HG02870 (cell line): ENCODE measurements around the gene CRNKL1.

Experiments used
- ATAC-seq: cut with Tn5 transposase; IDR thresholded peaks from one replicate; pipeline ENCODE4 v1.9.1; 2021; ENCODE audit warnings: mild to moderate bottlenecking, moderate library complexity; ENCODE audit not compliant: unreplicated experiment

CRNKL1 gene

DNA sequence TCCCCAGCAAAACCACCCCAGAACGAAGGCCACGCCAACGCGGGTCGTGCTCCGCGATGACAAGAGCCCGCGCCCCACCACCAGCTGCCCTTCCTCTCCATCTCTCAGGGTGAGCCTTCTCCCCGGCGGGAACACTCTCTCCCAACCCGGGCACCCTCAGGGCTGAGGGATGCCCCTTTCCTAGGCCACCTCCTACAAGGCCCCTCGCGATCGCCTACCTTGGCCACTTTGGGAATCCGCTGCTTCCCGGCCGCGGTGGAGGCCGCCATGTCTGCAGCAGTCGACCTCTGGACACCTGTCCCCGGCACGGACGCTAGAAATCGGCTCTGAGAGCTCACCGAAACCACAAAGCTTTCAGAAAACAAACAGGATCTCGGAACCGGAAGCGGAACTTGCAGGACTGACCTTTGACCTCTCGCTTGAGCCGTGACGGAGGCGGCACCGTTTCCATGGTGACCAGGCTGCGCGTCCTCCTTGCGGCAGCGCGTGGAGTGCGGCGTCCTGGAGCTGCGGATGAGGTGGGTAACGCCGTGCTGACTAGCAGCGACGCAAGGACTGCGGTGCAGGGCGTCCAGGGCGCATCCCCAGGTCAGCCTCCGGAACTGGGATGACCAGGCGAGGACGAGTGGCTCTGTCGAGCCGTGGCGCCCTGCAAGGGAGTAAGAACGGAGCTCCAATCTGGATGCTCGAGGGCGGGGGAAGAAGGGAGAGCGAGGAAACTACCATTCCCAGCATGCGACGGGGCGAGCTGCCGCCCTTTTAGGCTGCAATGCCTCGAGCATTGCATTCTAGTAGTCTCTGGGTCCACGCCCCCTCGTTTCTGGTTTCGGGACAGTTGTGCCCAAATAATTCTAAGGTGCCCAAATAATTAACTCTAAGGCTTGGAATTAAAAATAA, at the start of gene CRNKL1, which contains the start of gene CFAP61:
Gene CRNKL1, minus strand, starts transcription at position 393 of the 897 bp plus-strand sequence. Its CDS starts 124 bp downstream, at position 269.
Gene CFAP61, plus strand, starts transcription at position 459 of the 897 bp plus-strand sequence. CDS start 4,122 bp downstream, outside the sequence.
- ATAC-seq, result peak; percentile 90

DNA sequence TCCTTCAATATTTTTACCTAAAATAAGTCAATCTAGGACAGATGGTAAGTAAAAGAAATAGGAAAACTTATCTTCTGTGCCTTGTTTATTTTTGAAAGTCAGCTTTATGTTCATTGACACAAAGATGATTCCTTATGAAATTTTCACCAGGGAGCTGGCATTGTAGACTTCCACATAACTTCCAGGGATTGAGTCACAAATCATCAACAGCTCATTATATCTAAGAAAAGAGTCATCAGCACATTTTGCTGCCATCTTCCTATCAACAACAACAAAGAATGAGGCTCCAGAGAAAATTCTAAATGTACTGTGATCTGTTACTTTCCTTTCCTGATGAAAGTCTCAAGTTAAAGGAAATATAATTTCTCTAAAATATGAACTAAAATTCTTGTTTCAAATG, 48.6 kb upstream of the CRNKL1 start:
- no peak for ATAC-seq

DNA sequence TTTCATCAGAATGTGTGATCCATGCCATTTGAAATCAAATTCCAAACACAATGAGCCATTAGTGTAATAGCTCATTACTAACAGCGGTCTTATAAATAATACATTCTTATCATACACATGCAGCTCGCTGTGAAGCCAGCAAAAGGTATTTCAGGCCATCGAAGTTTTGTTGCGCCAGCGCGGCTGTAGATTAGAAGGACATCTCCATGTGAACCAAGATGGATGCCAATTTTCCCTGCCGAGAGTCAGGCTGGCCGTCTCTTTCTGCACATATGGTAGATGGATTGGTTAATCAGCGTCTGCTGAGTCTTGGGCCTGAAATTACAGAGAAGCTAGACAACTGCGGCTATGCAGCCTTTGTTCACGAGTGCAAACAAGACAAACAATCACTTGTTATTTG, 44.2 kb upstream of the CRNKL1 start:
- no peak for ATAC-seq

DNA sequence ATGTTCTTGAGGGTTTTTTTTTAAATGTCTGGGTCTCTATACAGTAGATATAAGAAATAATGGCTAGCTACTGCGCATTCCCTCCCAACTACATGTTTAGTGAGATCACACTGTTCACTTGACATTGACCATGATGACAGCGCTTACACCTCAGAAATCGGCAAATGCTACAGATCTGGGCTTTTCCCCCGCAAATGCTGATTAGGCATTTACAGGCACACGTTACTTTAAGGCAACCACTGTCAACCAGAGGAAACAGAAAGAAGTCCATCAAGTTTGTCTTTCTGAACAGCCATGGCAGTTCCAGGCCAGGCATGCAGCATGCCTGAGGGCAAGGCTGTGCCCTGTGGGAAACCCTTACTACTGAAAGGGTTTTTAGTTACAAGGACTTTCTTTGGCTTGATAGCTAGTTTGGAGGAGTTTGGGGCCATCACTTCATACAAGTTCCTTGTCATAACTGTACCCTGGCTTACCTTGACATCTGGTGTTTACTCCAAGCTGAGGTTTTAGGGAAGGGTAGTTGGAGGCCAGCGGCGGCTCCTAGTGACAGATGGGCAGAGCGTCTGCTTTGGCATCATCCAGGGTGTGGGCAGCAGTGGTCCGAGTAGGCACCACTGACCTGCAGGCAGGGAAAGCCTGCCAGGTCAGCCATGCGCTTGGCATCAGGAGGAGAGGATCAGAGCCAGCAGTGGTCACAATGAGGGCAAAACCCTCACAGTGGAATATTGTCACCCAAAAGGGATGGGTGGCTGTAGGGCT, 43.0 kb upstream of the CRNKL1 start:
- no peak for ATAC-seq

DNA sequence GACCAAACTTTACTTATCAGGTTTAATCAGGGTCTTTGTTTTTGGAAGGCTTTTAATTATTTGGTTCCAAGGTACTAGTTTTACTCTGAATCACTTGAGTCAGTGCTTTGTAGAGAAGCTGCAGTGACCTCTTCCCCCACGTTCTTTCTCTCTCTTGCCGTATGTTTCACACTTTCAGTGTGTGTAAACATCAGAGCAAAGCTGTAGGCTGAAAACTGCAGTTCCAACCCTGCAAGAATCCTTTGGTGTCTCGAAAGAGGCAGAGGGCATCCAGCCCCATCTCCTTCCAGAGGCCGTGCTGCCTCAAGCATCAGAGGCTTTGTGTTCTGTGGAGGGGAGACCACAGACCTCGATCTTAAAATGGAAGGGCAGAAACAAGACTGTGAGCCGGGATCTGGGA, 42.1 kb upstream of the CRNKL1 start:
- ATAC-seq, result no peak

DNA sequence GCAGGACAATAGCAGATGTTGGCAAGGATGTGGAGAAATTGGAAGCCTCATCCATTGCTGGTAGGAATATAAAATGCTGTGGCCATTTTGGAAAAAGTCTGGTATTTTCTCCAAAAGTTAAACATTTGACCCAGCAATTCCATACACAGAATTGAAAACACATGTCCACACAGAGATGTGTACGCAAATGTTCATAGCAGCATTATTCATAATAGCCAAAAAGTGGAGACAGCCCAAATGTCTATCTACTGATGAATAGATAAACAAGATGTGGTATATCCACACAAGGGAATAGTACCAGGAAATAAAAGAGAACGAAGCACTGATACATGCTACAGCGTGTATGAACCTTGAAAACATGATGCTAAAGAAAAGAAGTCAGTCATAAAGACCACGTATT, 40.6 kb upstream of the CRNKL1 start:
- ATAC-seq, result no peak

DNA sequence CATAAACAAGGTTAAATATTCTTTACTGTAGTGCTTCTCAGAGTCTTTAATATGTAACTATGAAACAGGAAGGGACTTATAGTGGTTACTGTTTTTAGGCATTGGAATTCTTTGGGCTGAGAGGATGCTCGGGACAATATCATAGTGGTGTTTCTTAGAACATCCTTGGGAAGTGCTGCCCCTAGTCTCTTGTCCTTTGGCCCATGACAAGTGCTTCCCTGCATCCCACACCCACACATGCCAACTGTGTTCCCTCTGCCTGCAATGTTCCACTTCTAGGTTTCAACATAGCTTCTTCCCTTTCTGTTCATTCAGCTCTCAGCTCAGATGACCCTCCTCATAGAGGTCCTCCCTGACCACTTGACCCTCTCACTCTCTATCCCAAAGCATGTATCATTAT, 37.7 kb upstream of the CRNKL1 start:
- ATAC-seq, result no peak

DNA sequence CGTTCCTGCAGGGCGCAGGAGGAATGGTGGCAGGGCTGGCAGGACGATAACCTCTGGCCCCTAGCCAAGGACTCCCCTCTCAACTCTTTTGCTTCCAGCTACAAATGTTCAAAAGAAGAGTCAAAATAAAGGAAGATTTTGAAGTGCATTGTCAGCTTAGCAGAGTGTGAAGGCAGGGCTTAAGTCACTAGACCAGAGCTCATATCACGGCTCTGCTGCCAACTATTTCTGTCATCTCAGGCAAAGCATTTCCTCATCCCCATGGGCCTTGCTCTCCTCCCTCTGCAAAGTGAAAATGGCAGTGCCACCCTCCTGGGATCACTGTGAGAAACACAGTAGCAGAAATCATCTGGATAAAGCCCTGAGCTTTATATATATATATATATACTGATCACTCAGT, 36.8 kb upstream of the CRNKL1 start:
- no peak for ATAC-seq

DNA sequence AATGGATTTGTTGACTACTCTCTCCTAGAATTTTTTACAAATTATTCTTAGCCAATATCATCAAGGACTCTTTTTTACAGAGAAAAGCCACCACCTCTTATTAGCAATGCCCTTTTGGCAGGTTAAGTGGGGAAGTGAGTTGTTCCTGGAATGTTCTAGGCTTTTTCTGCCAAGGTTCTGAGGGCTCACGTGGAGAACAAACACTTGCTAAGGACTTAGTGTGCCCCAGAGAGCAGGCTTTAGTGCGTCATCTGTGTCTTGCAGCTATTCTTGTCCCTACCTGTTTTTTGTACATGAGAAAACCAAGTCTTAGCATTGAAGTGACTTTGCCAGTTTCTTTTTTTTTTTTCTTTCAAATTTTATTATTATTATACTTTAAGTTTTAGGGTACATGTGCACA, 33.5 kb upstream of the CRNKL1 start:
- no peak for ATAC-seq

DNA sequence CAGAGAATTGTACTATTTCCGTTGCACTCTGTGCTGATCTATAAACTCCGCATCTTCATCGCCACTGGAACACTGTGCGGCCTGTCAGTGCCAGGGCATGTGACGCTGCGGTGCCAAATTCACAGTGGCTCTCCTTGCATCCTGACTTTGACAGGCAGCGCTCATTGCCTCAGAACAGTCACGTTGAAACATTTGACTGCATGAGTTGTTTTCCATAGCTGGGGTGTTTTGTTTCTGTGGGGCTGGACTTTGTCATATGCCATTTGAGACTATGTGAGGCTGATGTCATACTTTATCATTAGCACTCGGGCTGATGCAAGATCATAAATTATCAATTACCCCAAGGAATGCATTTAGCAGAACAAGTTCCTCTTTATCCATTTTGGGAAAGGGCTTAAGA, 32.8 kb upstream of the CRNKL1 start:
- ATAC-seq, result no peak

DNA sequence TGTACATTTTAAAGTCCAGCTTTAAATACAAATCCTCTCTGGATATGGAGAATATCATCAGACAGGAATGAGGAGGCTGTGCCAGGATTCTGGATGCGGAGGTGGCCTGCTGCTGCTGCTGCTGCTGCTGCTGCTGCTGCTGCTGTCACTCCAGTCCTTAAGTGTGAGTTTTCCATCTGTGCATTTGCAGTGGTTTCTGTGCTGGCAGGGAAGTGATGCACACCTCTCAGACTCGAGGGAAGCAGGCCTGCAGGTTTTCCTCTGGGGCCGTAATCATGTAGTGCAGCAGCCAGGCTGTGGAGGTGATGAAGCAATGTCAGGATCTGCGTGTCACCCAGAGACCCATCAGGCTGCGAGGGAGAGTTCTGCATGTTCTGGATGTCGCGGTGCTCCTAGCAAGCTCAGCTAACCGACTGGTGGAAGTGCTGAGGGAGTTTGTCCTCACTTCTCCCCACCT, 32.1 kb upstream of the CRNKL1 start:
- no peak for ATAC-seq

DNA sequence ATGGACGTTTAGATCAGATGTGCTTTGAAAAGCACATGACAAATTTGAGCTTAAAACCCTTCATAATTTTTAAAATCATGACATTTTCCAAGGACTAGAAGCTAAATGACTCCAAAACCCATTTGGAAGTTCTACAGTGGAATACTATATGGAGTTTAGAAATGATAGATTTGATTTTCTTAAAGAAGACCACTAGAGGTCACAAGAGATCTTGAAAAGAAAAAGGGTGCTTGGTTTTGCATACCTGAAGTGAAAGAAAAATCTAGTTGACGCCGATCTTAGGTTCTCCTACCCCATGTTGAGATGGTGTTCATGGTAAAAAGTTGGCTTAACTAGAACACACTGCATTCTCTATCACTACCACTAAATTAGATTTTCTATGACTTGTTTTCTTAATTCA, 31.5 kb upstream of the CRNKL1 start:
- peak; percentile 63 for ATAC-seq

DNA sequence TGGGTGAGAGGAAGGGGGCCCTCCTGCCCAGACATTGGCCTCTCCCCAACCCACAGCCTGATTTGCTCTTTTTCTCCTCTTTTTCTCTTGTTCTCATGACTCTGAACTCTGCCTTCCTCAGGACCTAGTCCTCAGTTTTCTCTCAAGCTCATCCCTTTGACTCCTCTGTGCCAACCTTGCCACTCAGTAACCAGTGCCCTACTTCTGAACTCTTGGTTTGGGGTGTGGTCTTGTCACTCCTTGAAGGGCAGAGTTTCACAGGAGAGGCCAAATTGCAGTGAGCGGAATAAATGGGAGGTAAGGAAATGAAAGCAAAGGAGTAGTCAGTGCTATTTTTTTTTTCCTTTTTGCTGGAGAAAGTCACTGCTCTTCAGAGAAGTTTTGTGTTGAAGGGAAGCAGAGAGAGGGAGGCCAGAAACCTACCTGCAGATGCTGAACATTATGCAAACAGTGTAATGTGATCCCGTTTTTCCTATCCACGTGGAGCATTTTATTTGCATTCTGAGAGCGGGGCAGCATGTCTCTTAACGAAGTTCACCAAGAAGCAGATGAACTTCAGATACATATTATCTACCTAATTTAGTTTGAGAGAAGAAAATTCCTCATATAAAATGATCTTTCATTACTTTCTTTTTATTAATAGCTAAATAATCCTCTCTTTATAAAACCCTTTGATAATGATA, 27.0 kb upstream of the CRNKL1 start:
- ATAC-seq, result no peak

DNA sequence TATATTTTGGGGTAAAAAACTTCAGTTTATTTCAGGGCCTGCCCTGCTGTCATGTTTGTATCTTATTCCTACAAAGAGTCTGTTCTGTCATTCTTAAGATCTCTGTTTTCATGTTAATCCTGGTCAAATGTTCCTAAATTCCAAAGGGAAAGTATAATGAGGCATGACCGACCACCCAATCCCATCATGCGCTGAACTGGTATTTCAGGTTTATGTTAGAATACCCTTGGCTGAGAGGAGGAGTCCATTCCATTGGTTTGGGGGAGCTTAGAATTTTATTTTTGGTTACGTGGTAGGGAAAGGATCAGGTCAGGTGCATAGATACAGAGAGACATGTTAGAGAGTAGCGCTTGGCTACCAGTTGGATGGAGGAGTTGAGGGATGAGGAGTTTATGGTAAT, 25.8 kb upstream of the CRNKL1 start:
- no peak for ATAC-seq

DNA sequence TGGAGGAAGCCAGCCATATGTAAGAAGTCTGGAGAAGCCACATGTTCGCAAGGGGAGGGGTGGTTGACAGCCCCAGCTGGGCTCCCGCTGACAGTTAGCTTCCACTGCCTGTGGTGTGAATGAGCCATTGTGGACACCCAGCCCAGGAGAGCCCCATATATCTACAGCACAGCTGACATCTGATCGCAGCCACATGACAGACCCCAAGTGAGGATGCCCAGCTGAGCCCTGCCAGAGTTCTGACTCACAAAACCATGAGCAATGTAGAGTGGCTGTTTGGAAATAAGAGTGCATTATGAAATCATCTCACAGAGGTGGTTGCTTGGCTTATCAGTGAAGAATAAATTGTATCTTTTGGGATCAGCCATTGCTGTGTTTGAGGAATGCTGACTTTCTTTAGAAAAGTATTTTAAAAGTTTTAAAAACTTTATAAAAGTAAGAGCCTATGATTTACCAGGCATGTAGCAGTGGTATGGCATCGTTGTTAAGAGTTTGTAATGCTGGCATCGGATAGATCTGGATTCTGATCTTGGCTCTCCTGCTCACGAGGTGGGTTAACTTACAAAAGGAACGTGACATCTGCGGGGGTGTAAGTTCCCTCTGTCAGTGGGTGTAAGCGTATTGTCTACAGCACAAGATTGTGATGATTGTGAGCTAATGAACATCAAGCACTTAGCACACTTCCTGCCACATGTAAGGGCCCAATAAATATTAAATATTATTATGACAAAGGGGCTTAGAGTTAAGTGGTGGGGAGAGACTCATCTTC, 24.2 kb upstream of the CRNKL1 start:
- ATAC-seq, result no peak

DNA sequence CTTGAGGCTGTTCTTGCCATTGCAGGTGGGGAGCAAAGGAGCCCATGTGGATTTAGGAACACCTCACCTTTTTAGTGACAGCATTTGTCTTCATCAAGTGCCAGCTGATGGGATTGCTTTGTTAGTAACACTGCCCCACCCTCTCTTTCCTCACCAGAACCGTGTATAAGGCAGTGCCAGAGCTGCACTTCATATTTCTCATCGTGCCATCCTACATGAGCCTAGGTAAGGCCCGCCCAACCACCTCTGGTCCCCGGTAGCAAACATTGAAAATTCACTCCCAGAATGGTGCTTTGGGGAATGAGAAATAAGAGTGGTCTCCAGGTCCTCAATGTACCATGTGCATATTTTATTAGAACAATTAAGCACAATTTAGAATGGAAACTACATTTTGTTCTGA, 22.8 kb upstream of the CRNKL1 start:
- ATAC-seq, result no peak

DNA sequence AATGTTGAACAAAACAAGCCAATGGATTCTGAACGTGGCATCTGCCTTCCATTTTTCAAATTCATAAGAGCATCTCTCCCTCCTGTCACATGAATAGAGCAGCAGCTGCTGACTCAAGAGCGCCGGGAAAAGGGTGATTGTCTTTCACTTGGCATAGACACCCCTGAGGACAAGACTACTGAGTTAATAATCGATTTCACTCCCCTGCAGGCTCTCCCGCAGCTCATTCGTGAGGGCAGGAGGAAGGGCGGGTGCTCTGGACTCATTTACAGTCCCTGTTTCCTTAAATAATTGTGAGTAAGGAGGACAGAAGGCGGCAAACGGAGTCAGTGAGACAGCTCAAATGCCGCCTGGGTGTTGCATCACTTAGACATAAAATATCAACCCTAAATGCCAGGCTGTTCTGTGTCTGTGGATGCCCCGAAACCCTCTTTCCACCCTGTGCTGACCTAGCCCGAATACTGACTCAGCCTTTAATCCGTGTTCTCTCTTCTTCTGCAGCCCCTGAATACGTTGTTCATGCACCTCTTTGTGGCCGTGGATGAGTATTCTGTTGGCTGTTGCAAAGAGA, 21.6 kb upstream of the CRNKL1 start:
- no peak for ATAC-seq

DNA sequence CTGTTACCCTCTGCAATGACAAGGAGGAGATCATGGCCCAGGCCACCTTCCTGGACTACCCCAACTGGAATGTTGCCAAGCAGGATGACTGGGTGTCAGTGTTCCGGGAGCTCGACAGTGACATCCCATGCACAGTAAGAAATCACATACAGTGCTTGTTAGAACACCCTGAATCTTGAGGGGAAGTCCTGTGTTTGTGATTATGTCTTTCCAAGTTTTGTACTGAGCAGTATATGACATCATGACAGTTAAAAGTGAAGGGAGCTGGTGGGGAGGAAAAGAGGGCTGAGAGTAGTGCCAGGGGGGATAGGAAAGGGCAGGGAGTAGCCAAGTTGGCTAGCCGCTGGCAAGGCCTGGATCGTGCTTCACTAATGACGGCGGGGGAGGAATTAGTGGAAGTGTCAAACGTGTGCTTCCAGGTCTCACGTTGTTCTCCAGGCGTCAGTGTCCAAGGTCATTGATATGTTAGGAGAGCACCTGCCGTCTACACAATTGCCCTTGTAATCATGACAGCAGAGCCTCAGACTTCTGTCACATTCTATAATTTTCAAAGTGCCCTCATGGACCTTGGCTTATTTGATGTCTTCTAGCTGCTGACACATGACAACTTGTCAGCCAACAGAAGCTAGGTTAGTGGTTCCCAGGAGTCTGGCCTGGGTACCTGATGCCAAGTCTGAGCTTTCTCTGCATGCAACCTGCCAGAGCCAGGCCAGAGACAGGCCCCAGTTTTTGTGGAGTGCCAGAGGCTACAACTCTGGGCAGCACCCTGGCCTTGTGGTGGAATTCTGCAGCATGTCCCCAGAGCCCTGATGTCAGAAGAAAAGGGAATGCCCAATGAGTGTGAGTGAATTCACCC, 18.8 kb upstream of the CRNKL1 start:
- no peak for ATAC-seq

DNA sequence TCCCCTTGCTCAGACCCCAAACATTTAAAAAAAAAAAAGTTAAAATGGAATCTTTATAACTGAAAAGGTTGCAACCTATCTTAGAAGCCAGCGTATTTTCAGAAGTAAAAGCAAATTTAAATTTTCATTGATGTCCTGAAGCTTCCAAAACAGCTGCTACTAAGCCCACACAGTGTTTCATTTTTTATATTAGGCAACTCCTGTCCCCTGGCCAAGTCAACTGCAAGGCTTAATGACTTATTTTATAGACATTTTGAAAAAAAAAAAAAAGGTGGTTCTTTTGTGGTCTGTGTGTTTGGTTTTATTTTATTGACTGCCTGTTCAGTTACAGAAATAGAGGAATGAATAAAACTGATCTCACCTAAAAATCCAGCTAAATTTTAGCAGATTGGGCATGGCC, 13.1 kb upstream of the CRNKL1 start:
- ATAC-seq, result no peak
